Cardiac muscle cell (in vitro differentiated cells and primary cell): ENCODE data around the gene NDOR1. TPM values are rescaled to one million over a fixed set of nuclear protein-coding genes. Genes with fewer than 3 reads are reported as not detected.

ENCODE experiments used
- DNase-seq, 2 donors: peaks; one replicate each; pipeline versions ENCODE4 v3.0.0 to v3.0.0-alpha.2; 2010 to 2017; ENCODE audit warnings: low read depth in 1 of 2, low spot score in 1 of 2
- H3K27ac ChIP-seq: fragments of 200-600 bp; sonication (generic); 2 replicates; pipeline ENCODE4 v1.5.1; 2016
- H3K27me3 ChIP-seq: fragments of 200-600 bp; sonication (generic); 2 replicates; pipeline ENCODE4 v1.6.0; 2016; ENCODE audit warnings: control low read depth
- H3K36me3 ChIP-seq: fragments of 200-600 bp; sonication (generic); 2 replicates; pipeline ENCODE4 v1.5.1; 2016; ENCODE audit warnings: control low read depth
- H3K4me1 ChIP-seq: fragments of 200-600 bp; sonication (generic); 2 replicates; pipeline ENCODE4 v1.8.1; 2017; ENCODE audit warnings: low read depth, mild to moderate bottlenecking, mixed run types
- H3K4me3 ChIP-seq: fragments of 200-600 bp; sonication (generic); 2 replicates; pipeline ENCODE4 v1.5.1; 2016; ENCODE audit warnings: mild to moderate bottlenecking
- H3K9me3 ChIP-seq: fragments of 200-600 bp; sonication (generic); 2 replicates; pipeline ENCODE4 v1.5.1; 2017; ENCODE audit warnings: low read depth, mild to moderate bottlenecking, control low read depth
- polyA plus RNA-seq: library from polyadenylated mRNA; unstranded; fragments of >200 nt; fragmentation: Nextera tagmentation; extraction: Ambion mirVana; gene quantifications from 2 replicates; pipeline ENCODE4 v1.2.1, GENCODE V29; 2016
- total RNA-seq: library from RNA; depleted of rRNA; stranded (reverse); fragments of >200 nt; gene quantifications from 2 replicates; pipeline ENCODE4 v1.2.3, GENCODE V29; 2016
- TF ChIP-seq, protein P1 (sequence below): IDR thresholded peaks from 2 replicates; pipeline ENCODE4 v1.5.1; 2012; ENCODE audit warnings: low read depth, mild to moderate bottlenecking, low read length

The NDOR1 gene
- total and polyA plus RNA-seq, 2 experiments from 2014 or later, result 17.5 to 18.1 TPM

DNA sequence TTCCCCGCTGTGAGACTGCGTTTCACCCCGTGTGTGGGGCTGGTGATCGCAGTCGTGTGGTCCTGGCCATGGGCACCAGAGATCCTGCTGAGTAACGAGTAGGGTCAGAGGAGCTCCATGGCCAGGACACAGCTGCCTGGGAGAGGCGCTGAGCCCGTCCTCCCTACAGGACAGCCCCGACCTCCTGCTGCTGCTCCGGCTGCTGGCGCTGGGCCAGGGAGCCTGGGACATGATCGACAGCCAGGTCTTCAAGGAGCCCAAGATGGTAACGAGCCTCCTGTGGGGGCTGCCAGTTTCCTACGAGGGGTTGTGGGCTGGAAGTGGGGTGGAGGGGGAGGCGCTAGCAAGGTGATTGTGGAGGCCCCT, 60.6 kb downstream of the NDOR1 start:
- H3K4me3 ChIP-seq, result no peak overlapping the region
- no peak for DNase-seq
- peaks cover 14% of the 10 kb centered on the region for H3K36me3 ChIP-seq

More for the DNA sequence above, 60.6 kb downstream of the NDOR1 start:
- Histone ChIP-seq H3K4me1 (no peaks in the 10 kb centered on the region), H3K27ac (no peak overlapping the region), H3K9me3 (no peaks in the 10 kb centered on the region), H3K27me3 (no peaks in the 10 kb centered on the region)
- TF ChIP-seq, protein P1, sequence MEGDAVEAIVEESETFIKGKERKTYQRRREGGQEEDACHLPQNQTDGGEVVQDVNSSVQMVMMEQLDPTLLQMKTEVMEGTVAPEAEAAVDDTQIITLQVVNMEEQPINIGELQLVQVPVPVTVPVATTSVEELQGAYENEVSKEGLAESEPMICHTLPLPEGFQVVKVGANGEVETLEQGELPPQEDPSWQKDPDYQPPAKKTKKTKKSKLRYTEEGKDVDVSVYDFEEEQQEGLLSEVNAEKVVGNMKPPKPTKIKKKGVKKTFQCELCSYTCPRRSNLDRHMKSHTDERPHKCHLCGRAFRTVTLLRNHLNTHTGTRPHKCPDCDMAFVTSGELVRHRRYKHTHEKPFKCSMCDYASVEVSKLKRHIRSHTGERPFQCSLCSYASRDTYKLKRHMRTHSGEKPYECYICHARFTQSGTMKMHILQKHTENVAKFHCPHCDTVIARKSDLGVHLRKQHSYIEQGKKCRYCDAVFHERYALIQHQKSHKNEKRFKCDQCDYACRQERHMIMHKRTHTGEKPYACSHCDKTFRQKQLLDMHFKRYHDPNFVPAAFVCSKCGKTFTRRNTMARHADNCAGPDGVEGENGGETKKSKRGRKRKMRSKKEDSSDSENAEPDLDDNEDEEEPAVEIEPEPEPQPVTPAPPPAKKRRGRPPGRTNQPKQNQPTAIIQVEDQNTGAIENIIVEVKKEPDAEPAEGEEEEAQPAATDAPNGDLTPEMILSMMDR, result no peak

Other genes starting within 250 kb of the NDOR1 start
Only the 30 nearest of the 31 such genes appear.
- gene PTGDS, start 228.2 kb upstream of the NDOR1 start, total RNA-seq, result 2.6 and 3.9 TPM in 2 replicates
- 3.4 and 5.3 TPM in 2 replicates for gene PTGDS, start 228.2 kb upstream of the NDOR1 start, polyA plus RNA-seq
- gene LCNL1, start 222.7 kb upstream of the NDOR1 start, total RNA-seq, result 0.36 TPM in 1 of 2 replicates, not detected in the other
- not detected in 2 replicates for gene LCNL1, start 222.7 kb upstream of the NDOR1 start, polyA plus RNA-seq
- gene PAXX, start 213.3 kb upstream of the NDOR1 start, total RNA-seq, result 94.6 and 130 TPM in 2 replicates
- gene PAXX, start 213.3 kb upstream of the NDOR1 start, polyA plus RNA-seq, result 102 and 110 TPM in 2 replicates
- not detected in 2 replicates for gene CLIC3, start 209.1 kb upstream of the NDOR1 start, total RNA-seq
- gene CLIC3, start 209.1 kb upstream of the NDOR1 start, polyA plus RNA-seq, result 0.75 and 0.87 TPM in 2 replicates
- gene ABCA2, start 177.5 kb upstream of the NDOR1 start, total RNA-seq, result 48.7 and 56.7 TPM in 2 replicates
- gene ABCA2, start 177.5 kb upstream of the NDOR1 start, polyA plus RNA-seq, result 30.5 and 33.3 TPM in 2 replicates
- not detected in 2 replicates for gene FUT7, start 173.6 kb upstream of the NDOR1 start, total RNA-seq
- gene FUT7, start 173.6 kb upstream of the NDOR1 start, polyA plus RNA-seq, result not detected in 2 replicates
- gene NPDC1, start 159.5 kb upstream of the NDOR1 start, total RNA-seq, result 40.8 and 65.1 TPM in 2 replicates
- 83.5 and 94.9 TPM in 2 replicates for gene NPDC1, start 159.5 kb upstream of the NDOR1 start, polyA plus RNA-seq
- gene ENTPD2, start 151.6 kb upstream of the NDOR1 start, total RNA-seq, result not detected in 2 replicates
- not detected in 2 replicates for gene ENTPD2, start 151.6 kb upstream of the NDOR1 start, polyA plus RNA-seq
- gene SAPCD2, start 135.1 kb upstream of the NDOR1 start, total RNA-seq, result 6.3 and 42.1 TPM in 2 replicates
- gene SAPCD2, start 135.1 kb upstream of the NDOR1 start, polyA plus RNA-seq, result 4.7 and 28.3 TPM in 2 replicates
- gene UAP1L1, start 128.2 kb upstream of the NDOR1 start, total RNA-seq, result 5.8 and 13.3 TPM in 2 replicates
- 9.9 and 17.9 TPM in 2 replicates for gene UAP1L1, start 128.2 kb upstream of the NDOR1 start, polyA plus RNA-seq
- 59.4 and 73.3 TPM in 2 replicates for gene MAN1B1, start 118.7 kb upstream of the NDOR1 start, total RNA-seq
- gene MAN1B1, start 118.7 kb upstream of the NDOR1 start, polyA plus RNA-seq, result 67.6 and 86.7 TPM in 2 replicates
- gene DPP7, start 91.0 kb upstream of the NDOR1 start, total RNA-seq, result 125 and 144 TPM in 2 replicates
- 202 and 204 TPM in 2 replicates for gene DPP7, start 91.0 kb upstream of the NDOR1 start, polyA plus RNA-seq
- gene GRIN1, start 66.5 kb upstream of the NDOR1 start, total RNA-seq, result 0.03 TPM in 1 of 2 replicates, not detected in the other
- 0.22 and 0.49 TPM in 2 replicates for gene GRIN1, start 66.5 kb upstream of the NDOR1 start, polyA plus RNA-seq
- not detected in 2 replicates for gene LRRC26, start 35.6 kb upstream of the NDOR1 start, total RNA-seq
- gene LRRC26, start 35.6 kb upstream of the NDOR1 start, polyA plus RNA-seq, result 1.4 and 2.3 TPM in 2 replicates
- gene TMEM210, start 33.6 kb upstream of the NDOR1 start, total RNA-seq, result not detected in 2 replicates
- not detected in 2 replicates for gene TMEM210, start 33.6 kb upstream of the NDOR1 start, polyA plus RNA-seq
- 29.8 and 42.8 TPM in 2 replicates for gene ANAPC2, start 17.1 kb upstream of the NDOR1 start, total RNA-seq
- gene ANAPC2, start 17.1 kb upstream of the NDOR1 start, polyA plus RNA-seq, result 15.5 and 17.9 TPM in 2 replicates
- 64.5 and 90.3 TPM in 2 replicates for gene SSNA1, start 17.0 kb upstream of the NDOR1 start, total RNA-seq
- 77.9 and 110 TPM in 2 replicates for gene SSNA1, start 17.0 kb upstream of the NDOR1 start, polyA plus RNA-seq
- 26.4 and 31.2 TPM in 2 replicates for gene TPRN, start 5.0 kb upstream of the NDOR1 start, total RNA-seq
- gene TPRN, start 5.0 kb upstream of the NDOR1 start, polyA plus RNA-seq, result 34.7 and 44.8 TPM in 2 replicates
- 44.7 and 50.0 TPM in 2 replicates for gene TMEM203, start 52 bp upstream of the NDOR1 start, total RNA-seq
- 86.6 and 99.2 TPM in 2 replicates for gene TMEM203, start 52 bp upstream of the NDOR1 start, polyA plus RNA-seq
- 19.3 and 23.1 TPM in 2 replicates for gene RNF208, start 16.5 kb downstream of the NDOR1 start, total RNA-seq
- gene RNF208, start 16.5 kb downstream of the NDOR1 start, polyA plus RNA-seq, result 6.1 and 8.1 TPM in 2 replicates
- 5.8 and 7.0 TPM in 2 replicates for gene CYSRT1, start 19.5 kb downstream of the NDOR1 start, total RNA-seq
- 3.1 and 6.6 TPM in 2 replicates for gene CYSRT1, start 19.5 kb downstream of the NDOR1 start, polyA plus RNA-seq
- gene RNF224, start 21.8 kb downstream of the NDOR1 start, total RNA-seq, result 0.32 TPM in 1 of 2 replicates, not detected in the other
- 0.12 TPM in 1 of 2 replicates, not detected in the other for gene RNF224, start 21.8 kb downstream of the NDOR1 start, polyA plus RNA-seq
- 0.25 TPM in 1 of 2 replicates, not detected in the other for gene SLC34A3, start 25.2 kb downstream of the NDOR1 start, total RNA-seq
- gene SLC34A3, start 25.2 kb downstream of the NDOR1 start, polyA plus RNA-seq, result 0.24 TPM in 1 of 2 replicates, not detected in the other
- 412 and 540 TPM in 2 replicates for gene TUBB4B, start 35.6 kb downstream of the NDOR1 start, total RNA-seq
- gene TUBB4B, start 35.6 kb downstream of the NDOR1 start, polyA plus RNA-seq, result 745 and 845 TPM in 2 replicates
- 0.95 TPM in 1 of 2 replicates, not detected in the other for gene STPG3, start 45.6 kb downstream of the NDOR1 start, total RNA-seq
- 3.2 and 3.3 TPM in 2 replicates for gene STPG3, start 45.6 kb downstream of the NDOR1 start, polyA plus RNA-seq
- gene NELFB, start 49.6 kb downstream of the NDOR1 start, total RNA-seq, result 68.6 and 78.2 TPM in 2 replicates
- gene NELFB, start 49.6 kb downstream of the NDOR1 start, polyA plus RNA-seq, result 73.3 and 87.6 TPM in 2 replicates
- gene TOR4A, start 72.0 kb downstream of the NDOR1 start, total RNA-seq, result 36.7 and 51.4 TPM in 2 replicates
- 18.5 and 24.3 TPM in 2 replicates for gene TOR4A, start 72.0 kb downstream of the NDOR1 start, polyA plus RNA-seq
- 8.8 and 16.5 TPM in 2 replicates for gene NRARP, start 96.6 kb downstream of the NDOR1 start, total RNA-seq
- gene NRARP, start 96.6 kb downstream of the NDOR1 start, polyA plus RNA-seq, result 8.7 and 12.6 TPM in 2 replicates
- 14.3 and 72.1 TPM in 2 replicates for gene EXD3, start 217.5 kb downstream of the NDOR1 start, total RNA-seq
- 32.3 and 52.4 TPM in 2 replicates for gene EXD3, start 217.5 kb downstream of the NDOR1 start, polyA plus RNA-seq
- 6.8 and 12.0 TPM in 2 replicates for gene NOXA1, start 217.7 kb downstream of the NDOR1 start, total RNA-seq
- 8.1 and 14.9 TPM in 2 replicates for gene NOXA1, start 217.7 kb downstream of the NDOR1 start, polyA plus RNA-seq